Cardiac fibroblast (primary cell): ENCODE measurements around the gene IL12RB2.

ENCODE experiments used
- DNase-seq, 2 donors: peaks; one replicate each; pipeline versions ENCODE4 v3.0.0 to v3.0.0-alpha.2; 2010; ENCODE audit warnings: low read depth in 2 of 2
- H3K4me3 ChIP-seq, 2 donors: replicated peaks in 1 of 2; 1 replicate in 1 of 2; 2 replicates in 1 of 2; pipeline ENCODE4 v1.5.1; 2011; ENCODE audit warnings: low read depth in 2 of 2, low read length in 2 of 2, mild to moderate bottlenecking in 2 of 2, moderate library complexity in 1 of 2
- CTCF ChIP-seq: IDR thresholded peaks from one replicate; pipeline ENCODE4 v1.5.1; 2011; ENCODE audit warnings: low read depth, mild to moderate bottlenecking, low read length, inconsistent platforms

IL12RB2 gene

GRCh38 chr1:67371681-67372080, 64.0 kb downstream of the IL12RB2 start:
- peak in 1 of 2 donors; percentile 19 for DNase-seq
- H3K4me3 ChIP-seq: no peak overlapping the region
- TF ChIP-seq CTCF: no peak

DNA sequence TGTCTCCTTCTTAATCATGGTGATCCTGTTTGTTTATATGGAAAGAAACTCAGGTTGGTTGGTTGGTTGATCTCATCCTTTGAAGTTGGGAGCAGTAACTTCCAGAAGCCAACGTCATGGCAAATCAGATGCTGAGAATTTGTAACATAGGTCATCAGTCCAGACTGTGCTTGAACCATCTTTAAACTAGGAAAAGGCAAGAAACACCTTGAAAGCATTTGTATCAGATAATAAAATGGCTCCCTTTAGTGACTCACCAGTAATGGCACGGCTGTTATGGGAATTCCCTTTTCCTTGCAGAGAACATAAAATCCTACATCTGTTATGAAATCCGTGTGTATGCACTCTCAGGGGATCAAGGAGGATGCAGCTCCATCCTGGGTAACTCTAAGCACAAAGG, 64.5 kb downstream of the IL12RB2 start:
- TF ChIP-seq CTCF: no peak
- H3K4me3 ChIP-seq: no peak overlapping the region
- peak in 1 of 2 donors; percentile 56 for DNase-seq

- no peak for TF ChIP-seq CTCF
- no peak for DNase-seq
- H3K4me3 ChIP-seq: no peak overlapping the region
Observed at GRCh38 chr1:67372898-67373297, 65.2 kb downstream of the IL12RB2 start.

DNA sequence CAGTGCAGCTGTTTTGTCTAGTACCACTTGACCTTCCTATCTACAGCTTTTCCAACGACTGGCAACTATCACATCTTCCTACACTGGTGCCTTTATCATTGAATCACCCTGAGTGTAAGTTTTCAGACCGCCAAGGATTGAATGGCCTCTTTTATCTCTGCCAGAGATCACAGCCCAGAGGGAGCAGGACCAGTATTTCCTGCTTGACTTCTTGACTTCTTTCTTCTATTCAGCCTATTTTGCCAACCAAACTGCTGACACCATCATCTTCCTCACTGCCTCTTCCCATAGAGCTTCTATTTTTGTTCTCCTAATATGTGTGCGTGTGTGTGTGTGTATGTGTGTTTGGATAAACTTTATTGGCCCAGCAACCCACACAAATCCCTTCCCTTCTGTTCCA, 68.7 kb downstream of the IL12RB2 start:
- no peak overlapping the region for H3K4me3 ChIP-seq
- no peak for TF ChIP-seq CTCF
- no peak for DNase-seq

DNA sequence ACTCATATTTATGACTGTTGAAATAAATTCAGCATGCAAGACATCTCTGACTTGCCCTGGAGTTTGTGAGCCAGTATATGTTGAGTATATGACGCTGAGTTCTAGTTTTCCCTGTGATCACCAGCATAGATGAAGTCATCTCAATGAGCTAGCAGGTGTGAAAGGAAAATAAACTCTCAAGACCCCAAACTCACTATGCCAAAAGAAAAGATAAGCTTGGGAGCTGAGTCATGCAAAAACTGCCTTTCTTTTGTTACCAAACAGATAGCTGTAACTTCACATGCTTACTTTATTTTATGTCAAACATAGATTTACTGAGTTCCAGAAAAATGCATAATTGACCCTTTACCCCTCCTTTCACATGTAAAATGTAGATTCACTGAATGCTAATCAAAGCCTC, 69.6 kb downstream of the IL12RB2 start:
- no peak for TF ChIP-seq CTCF

GRCh38 chr1:67381154-67381553, 73.5 kb downstream of the IL12RB2 start:
- H3K4me3 ChIP-seq: no peak overlapping the region
- DNase-seq: no peak
- no peak for TF ChIP-seq CTCF

More for the DNA sequence above, 69.6 kb downstream of the IL12RB2 start:
- H3K4me3 ChIP-seq: no peak overlapping the region
- DNase-seq: no peak

DNA sequence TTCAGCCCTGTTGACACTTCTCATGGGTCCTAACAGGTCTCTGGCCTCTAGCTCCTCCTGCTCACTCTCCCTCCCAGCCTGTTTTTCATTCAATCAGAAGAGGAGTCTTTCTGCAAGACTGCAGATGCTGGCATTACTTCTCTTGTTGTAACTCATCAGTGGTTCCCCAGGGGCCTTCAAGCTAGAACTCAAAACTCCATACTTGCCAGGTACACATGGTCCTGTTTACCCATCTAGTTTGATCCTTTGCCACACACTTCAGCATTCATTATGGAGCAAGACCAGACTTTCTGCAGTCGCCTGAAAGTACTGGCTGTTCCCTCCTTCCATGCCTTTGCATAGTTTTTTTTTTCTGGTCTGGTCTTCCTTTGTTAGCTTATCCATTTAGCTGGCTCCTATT, 74.6 kb downstream of the IL12RB2 start:
- no peak for TF ChIP-seq CTCF
- DNase-seq: no peak

More for the DNA sequence above, 74.6 kb downstream of the IL12RB2 start:
- H3K4me3 ChIP-seq: no peak overlapping the region
